Lung (tissue), 12 donors: ENCODE data around the gene TEX9. TPM values are rescaled to one million over a fixed set of nuclear protein-coding genes. Genes with fewer than 3 reads are reported as not detected.

Source experiments
- ATAC-seq: fragments of 200-7000 bp; cut with Tn5 transposase; one replicate; pipeline ENCODE4 v1.9.1; 2020; ENCODE audit warnings: moderate number of reproducible peaks; ENCODE audit not compliant: insufficient read depth, low FRiP score
- DNase-seq, 3 donors: peaks; one replicate each; pipeline ENCODE4 v3.0.0-alpha.2; 2013 to 2017
- H3K27ac ChIP-seq, 2 donors: one replicate each; pipeline ENCODE4 v1.5.1; 2013; ENCODE audit warnings: mild to moderate bottlenecking in 2 of 2, moderate library complexity in 2 of 2, control low read depth in 1 of 2, inconsistent platforms in 1 of 2, low read depth in 1 of 2, low read length in 1 of 2
- H3K27me3 ChIP-seq, 3 donors: one replicate each; pipeline ENCODE4 v1.5.1; 2013; ENCODE audit warnings: low read length in 2 of 3; ENCODE audit not compliant: control insufficient read depth in 3 of 3, insufficient read depth in 3 of 3
- H3K36me3 ChIP-seq, 4 donors: one replicate each; pipeline ENCODE4 v1.5.1; 2013; ENCODE audit warnings: low read length in 4 of 4, mild to moderate bottlenecking in 1 of 4, moderate library complexity in 1 of 4; ENCODE audit not compliant: control insufficient read depth in 4 of 4, insufficient read depth in 4 of 4
- H3K4me1 ChIP-seq, 5 donors: one replicate each; pipeline ENCODE4 v1.5.1; 2013; ENCODE audit warnings: low read length in 5 of 5, mild to moderate bottlenecking in 2 of 5, moderate library complexity in 1 of 5; ENCODE audit not compliant: control insufficient read depth in 5 of 5, insufficient read depth in 5 of 5
- H3K4me3 ChIP-seq: one replicate; pipeline ENCODE4 v1.5.1; 2013; ENCODE audit warnings: mild to moderate bottlenecking, control low read depth, moderate library complexity
- H3K9ac ChIP-seq, 2 donors: one replicate each; pipeline ENCODE4 v1.5.1; 2013; ENCODE audit warnings: low read length in 2 of 2, control low read depth in 1 of 2; ENCODE audit not compliant: insufficient read depth in 1 of 2
- H3K9me3 ChIP-seq, 4 donors: one replicate each; pipeline ENCODE4 v1.5.1; 2013; ENCODE audit warnings: low read length in 3 of 4, mild to moderate bottlenecking in 1 of 4, moderate library complexity in 1 of 4; ENCODE audit not compliant: control insufficient read depth in 4 of 4, insufficient read depth in 3 of 4
- WGBS, 2 donors: extraction: QIAGEN DNeasy Blood & Tissue Kit; methylation state at CpG; one replicate each; pipeline ENCODE4 v1.1.7; 2013; 5-methylcytosine and 5-hydroxymethylcytosine counted together
- polyA plus RNA-seq, 2 donors: library from polyadenylated mRNA; stranded (reverse); fragments of 200-250 nt; gene quantifications; one replicate each; pipeline ENCODE4 v1.2.1, GENCODE V29; 2013
- total RNA-seq, 2 donors: library from RNA; depleted of rRNA in 1 of 2; stranded (reverse); fragments of >200 nt in 1 of 2; gene quantifications; one replicate each; pipeline ENCODE4 v1.2.1, GENCODE V29; 2014 to 2021
- TF ChIP-seq, protein P1 (sequence below): IDR thresholded peaks from 2 replicates; pipeline ENCODE4 v1.5.1; 2012; ENCODE audit warnings: mild to moderate bottlenecking; ENCODE audit errors: control extremely low read depth, extremely low read depth
- donor health status: control.
- donor health status: control.
- donor health status: Bipolar disorder and iron deficiency.
- donor health status: healthy.
- donor health status: DM: yes; HTN: yes; CAD: no.

The TEX9 gene
- total and polyA plus RNA-seq, 4 donors, result 3.5 to 46.3 (median 11.0) TPM

DNA sequence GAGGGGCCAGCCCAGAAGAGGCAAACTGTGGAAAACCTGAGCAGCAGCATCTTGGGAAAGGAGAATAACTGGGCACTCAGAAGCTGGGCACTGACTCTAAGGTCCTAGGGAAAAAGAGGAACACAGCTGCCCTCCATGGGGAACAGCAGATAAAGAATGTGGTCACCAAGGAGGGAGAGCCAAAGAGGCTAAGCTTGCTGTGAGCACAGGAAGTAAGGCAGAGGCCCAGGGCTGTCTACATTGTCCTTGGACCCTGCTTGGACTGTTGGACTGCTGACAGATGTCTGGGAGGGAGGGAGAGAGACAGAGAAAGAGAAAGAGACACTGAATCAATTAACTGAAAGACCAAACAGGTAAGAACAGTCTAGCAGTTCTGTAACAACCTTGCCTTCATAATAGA, 104.3 kb downstream of the TEX9 start:
- Histone ChIP-seq H3K4me1 (peaks cover 0 to 4% (median 0%) of the 10 kb centered on the region in 5 donors), H3K4me3 (no peak overlapping the region), H3K27ac (no peak overlapping the region), H3K9me3 (peaks cover 0 to 2% (median 0%) of the 10 kb centered on the region in 4 donors), H3K27me3 (peaks cover 0 to 17% (median 0%) of the 10 kb centered on the region in 3 donors), H3K36me3 (peaks cover 0 to 3% (median 0%) of the 10 kb centered on the region in 4 donors), H3K9ac (no peak overlapping the region)
- TF ChIP-seq, protein P1, sequence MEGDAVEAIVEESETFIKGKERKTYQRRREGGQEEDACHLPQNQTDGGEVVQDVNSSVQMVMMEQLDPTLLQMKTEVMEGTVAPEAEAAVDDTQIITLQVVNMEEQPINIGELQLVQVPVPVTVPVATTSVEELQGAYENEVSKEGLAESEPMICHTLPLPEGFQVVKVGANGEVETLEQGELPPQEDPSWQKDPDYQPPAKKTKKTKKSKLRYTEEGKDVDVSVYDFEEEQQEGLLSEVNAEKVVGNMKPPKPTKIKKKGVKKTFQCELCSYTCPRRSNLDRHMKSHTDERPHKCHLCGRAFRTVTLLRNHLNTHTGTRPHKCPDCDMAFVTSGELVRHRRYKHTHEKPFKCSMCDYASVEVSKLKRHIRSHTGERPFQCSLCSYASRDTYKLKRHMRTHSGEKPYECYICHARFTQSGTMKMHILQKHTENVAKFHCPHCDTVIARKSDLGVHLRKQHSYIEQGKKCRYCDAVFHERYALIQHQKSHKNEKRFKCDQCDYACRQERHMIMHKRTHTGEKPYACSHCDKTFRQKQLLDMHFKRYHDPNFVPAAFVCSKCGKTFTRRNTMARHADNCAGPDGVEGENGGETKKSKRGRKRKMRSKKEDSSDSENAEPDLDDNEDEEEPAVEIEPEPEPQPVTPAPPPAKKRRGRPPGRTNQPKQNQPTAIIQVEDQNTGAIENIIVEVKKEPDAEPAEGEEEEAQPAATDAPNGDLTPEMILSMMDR, result no peak
- ATAC-seq (no peak), DNase-seq (no peak)

DNA sequence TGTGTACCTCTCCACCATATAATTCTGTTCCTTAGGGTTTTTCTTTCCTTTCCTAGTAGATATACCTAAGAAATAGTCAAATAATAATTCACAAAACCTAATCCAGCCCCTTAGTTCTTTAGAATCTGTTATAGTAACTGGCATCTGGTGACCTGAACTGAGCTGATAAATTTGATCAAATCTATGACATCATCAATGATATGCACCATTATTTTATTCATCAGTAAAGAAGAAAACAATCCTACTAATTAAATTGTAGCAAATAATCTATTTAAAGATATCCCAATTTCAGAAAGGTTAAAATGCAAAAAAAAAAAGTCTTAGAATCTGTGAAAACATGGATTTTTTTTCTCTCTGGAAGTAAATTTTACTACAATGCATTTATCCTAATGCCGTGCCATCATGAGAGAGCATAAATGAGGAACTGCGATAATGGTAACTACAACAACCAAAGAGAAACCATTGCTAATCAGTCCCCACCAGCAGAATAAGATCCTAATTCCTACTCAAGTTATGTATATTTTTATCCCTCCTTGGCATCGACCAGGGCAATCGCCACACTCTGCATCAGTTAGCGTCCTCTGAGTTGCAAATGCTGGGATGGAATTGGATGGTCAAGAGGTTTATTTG, 106.3 kb downstream of the TEX9 start:
- H3K9ac ChIP-seq, result no peak overlapping the region
- peaks cover 0 to 17% (median 0%) of the 10 kb centered on the region in 3 donors for H3K27me3 ChIP-seq
- H3K36me3 ChIP-seq, result no peaks in the 10 kb centered on the region
- ATAC-seq (no peak), DNase-seq (no peak)
- TF ChIP-seq, protein P1, result no peak
- no peaks in the 10 kb centered on the region for H3K4me1 ChIP-seq
- 90 to 95% methylated on average over 5 of the region's 5 CpGs for WGBS, 2 donors
- H3K4me3 ChIP-seq, result no peak overlapping the region
- peaks cover 0 to 2% (median 0%) of the 10 kb centered on the region in 4 donors for H3K9me3 ChIP-seq
- no peak overlapping the region for H3K27ac ChIP-seq

DNA sequence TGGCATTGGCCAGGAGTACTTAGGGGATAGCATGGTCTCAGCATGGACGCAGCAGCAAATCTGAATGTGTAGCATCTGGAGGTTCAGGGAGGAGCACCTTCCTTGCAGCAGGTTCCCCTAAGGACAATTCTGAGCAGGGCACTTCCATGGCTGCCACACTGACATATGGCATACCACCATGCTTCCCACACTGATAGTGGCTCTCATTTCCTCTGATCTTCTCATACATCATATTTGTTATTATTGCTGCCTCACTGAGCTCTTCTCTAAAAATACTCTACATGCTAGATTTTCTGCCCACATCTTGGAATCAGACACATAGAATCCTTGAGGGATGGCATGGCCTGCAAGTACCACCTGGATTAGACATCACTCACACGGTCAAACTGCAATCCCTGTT, 107.1 kb downstream of the TEX9 start:
- peaks cover 0 to 17% (median 0%) of the 10 kb centered on the region in 3 donors for H3K27me3 ChIP-seq
- TF ChIP-seq, protein P1, result no peak
- no peaks in the 10 kb centered on the region for H3K4me1 ChIP-seq
- DNase-seq, result no peak
- WGBS, 2 donors, result 85 to 88% methylated on average over 2 of the region's 2 CpGs
- ATAC-seq, result no peak
- peaks cover 0 to 2% (median 0%) of the 10 kb centered on the region in 4 donors for H3K9me3 ChIP-seq
- no peak overlapping the region for H3K27ac ChIP-seq
- H3K4me3 ChIP-seq, result no peak overlapping the region
- no peak overlapping the region for H3K9ac ChIP-seq
- H3K36me3 ChIP-seq, result no peaks in the 10 kb centered on the region

DNA sequence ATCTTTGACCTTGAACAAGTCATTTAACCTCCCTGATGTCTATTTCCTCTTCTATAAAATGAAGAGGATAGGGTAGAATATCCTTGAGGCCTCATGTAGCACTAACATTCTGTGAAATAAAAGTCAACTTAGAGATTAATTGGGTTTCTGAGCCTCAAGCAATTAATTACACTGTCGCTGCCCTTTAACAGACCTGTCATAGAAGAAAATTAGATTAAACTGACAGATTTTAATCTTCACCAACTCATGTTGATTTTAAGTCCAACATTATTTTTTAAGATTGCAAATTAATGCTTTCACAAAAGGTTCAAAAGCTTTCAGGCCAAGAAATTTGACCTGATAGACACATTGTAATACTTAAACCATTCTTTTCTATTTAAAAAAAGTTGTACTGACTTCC, 107.8 kb downstream of the TEX9 start:
- no peaks in the 10 kb centered on the region for H3K36me3 ChIP-seq
- no peak overlapping the region for H3K9ac ChIP-seq
- no peak overlapping the region for H3K4me3 ChIP-seq
- 91 to 97% methylated on average over 1 of the region's 1 CpG for WGBS, 2 donors
- peaks cover 0 to 17% (median 0%) of the 10 kb centered on the region in 3 donors for H3K27me3 ChIP-seq
- DNase-seq (no peak), ATAC-seq (no peak)
- H3K9me3 ChIP-seq, result peaks cover 0 to 2% (median 0%) of the 10 kb centered on the region in 4 donors
- H3K4me1 ChIP-seq, result no peaks in the 10 kb centered on the region
- TF ChIP-seq, protein P1, result no peak
- H3K27ac ChIP-seq, result no peak overlapping the region
